Right lobe of liver (tissue), 6 donors: ENCODE measurements around the gene NLRP10. TPM values are rescaled to one million over a fixed set of nuclear protein-coding genes. Genes with fewer than 3 reads are reported as not detected.

ENCODE experiments used
- ATAC-seq, 4 donors: fragments of 200-7000 bp; cut with Tn5 transposase; one replicate each; pipeline ENCODE4 v1.9.1; 2020; ENCODE audit warnings: mild to moderate bottlenecking in 4 of 4, moderate library complexity in 4 of 4
- DNase-seq, 3 donors: peaks; one replicate each; pipeline ENCODE4 v3.0.0-alpha.2; 2020
- H3K27ac ChIP-seq, 3 donors: fragments of 200-600 bp; one replicate each; pipeline ENCODE4 v1.8.0; 2022
- H3K27me3 ChIP-seq, 2 donors: fragments of 200-600 bp; one replicate each; pipeline ENCODE4 v1.8.0; 2022
- H3K36me3 ChIP-seq, 4 donors: fragments of 200-600 bp; sonication (generic) in 1 of 4; one replicate each; pipeline versions ENCODE4 v1.5.1 to v1.8.0; 2017 to 2022; ENCODE audit warnings: control low read depth in 1 of 4
- H3K4me1 ChIP-seq, 4 donors: fragments of 200-600 bp; sonication (generic) in 1 of 4; one replicate each; pipeline versions ENCODE4 v1.5.1 to v1.8.0; 2017 to 2022; ENCODE audit warnings: control low read depth in 1 of 4
- H3K4me3 ChIP-seq, 3 donors: fragments of 200-600 bp; one replicate each; pipeline ENCODE4 v1.8.0; 2022
- H3K9me3 ChIP-seq, 4 donors: fragments of 200-600 bp; sonication (generic) in 1 of 4; one replicate each; pipeline versions ENCODE4 v1.5.1 to v1.8.0; 2017 to 2022; ENCODE audit warnings: control low read depth in 1 of 4
- POLR2A ChIP-seq: fragments of 450-650 bp; IDR thresholded peaks from one replicate; pipeline ENCODE4 v1.6.1; 2017; ENCODE audit warnings: antibody characterized with exemption, mild to moderate bottlenecking
- WGBS: methylation state at CpG from one replicate; pipeline ENCODE4 v1.1.6; 2018; ENCODE audit warnings: low coverage, low lambda C conversion rate; ENCODE audit not compliant: insufficient coverage; ENCODE audit errors: missing lambda C conversion rate; 5-methylcytosine and 5-hydroxymethylcytosine counted together
- intact Hi-C, 2 donors: fragments of 100-400 bp; cut with DNase I; formaldehyde crosslinking; loops; one replicate each; pipeline versions ENCODE4 v1.11.2 to v1.14.1; 2022
- total RNA-seq, 6 experiments: library from RNA; depleted of rRNA in 2 of 6; stranded (reverse); fragments of >200 nt in 2 of 6; fragmentation: NEBNext Ultra II Directional in 3 of 6; extraction: Animal tissue kit (Norgen Biotek cat#: 25700) in 3 of 6; gene quantifications; one replicate each; pipeline versions ENCODE4 v1.1.0 to v1.2.4, GENCODE V29; 2016 to 2023
- TF ChIP-seq, protein P1 (sequence below), 4 donors: fragments of 200-600 bp in 3 of 4; fragments of 450-650 bp in 1 of 4; IDR thresholded peaks; one replicate each; pipeline versions ENCODE4 v1.5.1 to v1.8.0; 2016 to 2022; ENCODE audit warnings: antibody characterized with exemption in 4 of 4, mild to moderate bottlenecking in 2 of 4
- donor health status: DM: no; HTN: yes; CAD: no.
- donor health status: DM: no; HTN: no; CAD: no.
- donor health status: DM: no; HTN: no; CAD: no.
- donor health status: DM: no; HTN: yes; CAD: no.
- donor health status: DM: no; HTN: yes; CAD: no.

Gene NLRP10
- total RNA-seq, 6 experiments from 2014 or later: not detected

DNA sequence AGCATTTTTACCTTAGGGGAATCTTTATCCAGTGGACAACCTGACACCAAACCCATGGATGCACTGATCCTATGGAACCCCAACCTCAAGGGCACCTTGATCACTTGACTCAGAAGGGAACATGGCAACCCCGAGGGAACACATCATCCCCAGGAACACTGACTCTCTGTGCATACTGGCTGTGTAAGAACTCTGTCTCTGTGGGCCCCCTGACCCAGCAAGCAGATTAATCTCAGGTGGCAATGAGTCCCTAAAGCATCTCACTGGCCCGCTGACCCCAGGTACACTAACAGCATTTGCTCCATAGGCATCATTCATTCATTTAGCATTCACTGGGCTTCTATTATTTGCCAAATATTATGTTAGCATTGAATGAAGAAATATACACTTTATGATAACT lies 38.8 kb upstream of the NLRP10 start:
- no peaks in the 10 kb centered on the region for H3K27me3 ChIP-seq
- intact Hi-C loops: no loop called here
- H3K4me3 ChIP-seq: no peak overlapping the region
- no peaks in the 10 kb centered on the region for H3K9me3 ChIP-seq
- DNase-seq: no peak
- TF ChIP-seq POLR2A: no peak
- TF ChIP-seq, protein P1, sequence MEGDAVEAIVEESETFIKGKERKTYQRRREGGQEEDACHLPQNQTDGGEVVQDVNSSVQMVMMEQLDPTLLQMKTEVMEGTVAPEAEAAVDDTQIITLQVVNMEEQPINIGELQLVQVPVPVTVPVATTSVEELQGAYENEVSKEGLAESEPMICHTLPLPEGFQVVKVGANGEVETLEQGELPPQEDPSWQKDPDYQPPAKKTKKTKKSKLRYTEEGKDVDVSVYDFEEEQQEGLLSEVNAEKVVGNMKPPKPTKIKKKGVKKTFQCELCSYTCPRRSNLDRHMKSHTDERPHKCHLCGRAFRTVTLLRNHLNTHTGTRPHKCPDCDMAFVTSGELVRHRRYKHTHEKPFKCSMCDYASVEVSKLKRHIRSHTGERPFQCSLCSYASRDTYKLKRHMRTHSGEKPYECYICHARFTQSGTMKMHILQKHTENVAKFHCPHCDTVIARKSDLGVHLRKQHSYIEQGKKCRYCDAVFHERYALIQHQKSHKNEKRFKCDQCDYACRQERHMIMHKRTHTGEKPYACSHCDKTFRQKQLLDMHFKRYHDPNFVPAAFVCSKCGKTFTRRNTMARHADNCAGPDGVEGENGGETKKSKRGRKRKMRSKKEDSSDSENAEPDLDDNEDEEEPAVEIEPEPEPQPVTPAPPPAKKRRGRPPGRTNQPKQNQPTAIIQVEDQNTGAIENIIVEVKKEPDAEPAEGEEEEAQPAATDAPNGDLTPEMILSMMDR (IDR thresholded peaks at IDR 0.05): no peak
- no peak for ATAC-seq
- H3K4me1 ChIP-seq: peaks cover 0 to 3% (median 0%) of the 10 kb centered on the region in 4 donors
- no peak overlapping the region for H3K27ac ChIP-seq
- 50% methylated on average over 2 of the region's 2 CpGs for WGBS
- peaks cover 0 to 8% (median 2%) of the 10 kb centered on the region in 4 donors for H3K36me3 ChIP-seq

GRCh38 chr11:8003187-8003586 lies 37.9 kb upstream of the NLRP10 start:
- H3K4me1 ChIP-seq: peaks cover 0 to 3% (median 0%) of the 10 kb centered on the region in 4 donors
- 71% methylated on average over 7 of the region's 7 CpGs for WGBS

GRCh38 chr11:8002676-8003075 lies 37.4 kb upstream of the NLRP10 start:
- no peak for DNase-seq
- peaks cover 0 to 21% (median 7%) of the 10 kb centered on the region in 4 donors for H3K36me3 ChIP-seq
- peak in 1 of 4 donors; percentile 3 for ATAC-seq
- H3K27me3 ChIP-seq: no peaks in the 10 kb centered on the region
- intact Hi-C loops: no loop called here
- no peaks in the 10 kb centered on the region for H3K9me3 ChIP-seq
- H3K4me1 ChIP-seq: peaks cover 0 to 3% (median 0%) of the 10 kb centered on the region in 4 donors
- no peak for TF ChIP-seq POLR2A
- TF ChIP-seq, protein P1 (IDR thresholded peaks at IDR 0.05): no peak
- no peak overlapping the region for H3K27ac ChIP-seq
- H3K4me3 ChIP-seq: no peak overlapping the region
- 44% methylated on average over 1 of the region's 1 CpG for WGBS

More at GRCh38 chr11:8003187-8003586, 37.9 kb upstream of the NLRP10 start:
- ATAC-seq (peak in 1 of 4 donors; percentile 11), DNase-seq (no peak)
- TF ChIP-seq, protein P1 (IDR thresholded peaks at IDR 0.05): no peak
- TF ChIP-seq POLR2A: no peak
- peaks cover 0 to 16% (median 3%) of the 10 kb centered on the region in 4 donors for H3K36me3 ChIP-seq
- no peaks in the 10 kb centered on the region for H3K9me3 ChIP-seq
- intact Hi-C loops: no loop called here
- H3K4me3 ChIP-seq: no peak overlapping the region
- H3K27ac ChIP-seq: no peak overlapping the region
- H3K27me3 ChIP-seq: no peaks in the 10 kb centered on the region

GRCh38 chr11:8000390-8000789 lies 35.1 kb upstream of the NLRP10 start:
- 61% methylated on average over 5 of the region's 5 CpGs for WGBS
- H3K4me3 ChIP-seq: no peak overlapping the region
- no peak for ATAC-seq
- intact Hi-C loops: no loop called here
- no peak for DNase-seq
- H3K27me3 ChIP-seq: no peaks in the 10 kb centered on the region
- peaks cover 0 to 44% (median 22%) of the 10 kb centered on the region in 4 donors for H3K36me3 ChIP-seq
- TF ChIP-seq, protein P1 (IDR thresholded peaks at IDR 0.05): no peak
- TF ChIP-seq POLR2A: no peak
- no peaks in the 10 kb centered on the region for H3K4me1 ChIP-seq
- H3K9me3 ChIP-seq: no peaks in the 10 kb centered on the region
- no peak overlapping the region for H3K27ac ChIP-seq

GRCh38 chr11:7999795-8000194 lies 34.5 kb upstream of the NLRP10 start:
- no peaks in the 10 kb centered on the region for H3K4me1 ChIP-seq
- H3K27ac ChIP-seq: no peak overlapping the region
- no peaks in the 10 kb centered on the region for H3K9me3 ChIP-seq
- H3K36me3 ChIP-seq: peaks cover under 1 to 50% (median 27%) of the 10 kb centered on the region in 4 donors
- no peak for ATAC-seq
- TF ChIP-seq POLR2A: no peak
- TF ChIP-seq, protein P1 (IDR thresholded peaks at IDR 0.05): no peak
- no peak for DNase-seq
- 74% methylated on average over 8 of the region's 10 CpGs for WGBS
- no peaks in the 10 kb centered on the region for H3K27me3 ChIP-seq
- intact Hi-C loops: no loop called here
- no peak overlapping the region for H3K4me3 ChIP-seq
